Right lobe of liver (tissue), 6 donors: ENCODE data around the gene TRH. TPM values are rescaled to one million over a fixed set of nuclear protein-coding genes. Genes with fewer than 3 reads are reported as not detected.
A peak's percentile ranks its signal among the peaks of the same experiment; 100 is the strongest.

Experiments used
- ATAC-seq, 4 donors: fragments of 200-7000 bp; cut with Tn5 transposase; one replicate each; pipeline ENCODE4 v1.9.1; 2020; ENCODE audit warnings: mild to moderate bottlenecking in 4 of 4, moderate library complexity in 4 of 4
- DNase-seq, 3 donors: peaks; one replicate each; pipeline ENCODE4 v3.0.0-alpha.2; 2020
- H3K27ac ChIP-seq, 3 donors: fragments of 200-600 bp; one replicate each; pipeline ENCODE4 v1.8.0; 2022
- H3K27me3 ChIP-seq, 2 donors: fragments of 200-600 bp; one replicate each; pipeline ENCODE4 v1.8.0; 2022
- H3K36me3 ChIP-seq, 4 donors: fragments of 200-600 bp; sonication (generic) in 1 of 4; one replicate each; pipeline versions ENCODE4 v1.5.1 to v1.8.0; 2017 to 2022; ENCODE audit warnings: control low read depth in 1 of 4
- H3K4me1 ChIP-seq, 4 donors: fragments of 200-600 bp; sonication (generic) in 1 of 4; one replicate each; pipeline versions ENCODE4 v1.5.1 to v1.8.0; 2017 to 2022; ENCODE audit warnings: control low read depth in 1 of 4
- H3K4me3 ChIP-seq, 3 donors: fragments of 200-600 bp; one replicate each; pipeline ENCODE4 v1.8.0; 2022
- H3K9me3 ChIP-seq, 4 donors: fragments of 200-600 bp; sonication (generic) in 1 of 4; one replicate each; pipeline versions ENCODE4 v1.5.1 to v1.8.0; 2017 to 2022; ENCODE audit warnings: control low read depth in 1 of 4
- CTCF ChIP-seq, 4 donors: fragments of 200-600 bp in 3 of 4; fragments of 450-650 bp in 1 of 4; IDR thresholded peaks; one replicate each; pipeline versions ENCODE4 v1.5.1 to v1.8.0; 2016 to 2022; ENCODE audit warnings: antibody characterized with exemption in 4 of 4, mild to moderate bottlenecking in 2 of 4
- POLR2A ChIP-seq: fragments of 450-650 bp; IDR thresholded peaks from one replicate; pipeline ENCODE4 v1.6.1; 2017; ENCODE audit warnings: antibody characterized with exemption, mild to moderate bottlenecking
- WGBS: methylation state at CpG from one replicate; pipeline ENCODE4 v1.1.6; 2018; ENCODE audit warnings: low coverage, low lambda C conversion rate; ENCODE audit not compliant: insufficient coverage; ENCODE audit errors: missing lambda C conversion rate; 5-methylcytosine and 5-hydroxymethylcytosine counted together
- intact Hi-C, 2 donors: fragments of 100-400 bp; cut with DNase I; formaldehyde crosslinking; loops; one replicate each; pipeline versions ENCODE4 v1.11.2 to v1.14.1; 2022
- long read RNA-seq: library from polyadenylated mRNA; unstranded; transcript quantifications from one replicate; pipeline ENCODE4 v2.0.0, GENCODE V29; 2019
- total RNA-seq, 6 experiments: library from RNA; depleted of rRNA in 2 of 6; stranded (reverse); fragments of >200 nt in 2 of 6; fragmentation: NEBNext Ultra II Directional in 3 of 6; extraction: Animal tissue kit (Norgen Biotek cat#: 25700) in 3 of 6; gene quantifications; one replicate each; pipeline versions ENCODE4 v1.1.0 to v1.2.4, GENCODE V29; 2016 to 2023
- donor health status: DM: no; HTN: yes; CAD: no.
- donor health status: DM: no; HTN: no; CAD: no.
- donor health status: DM: no; HTN: no; CAD: no.
- donor health status: DM: no; HTN: yes; CAD: no.
- donor health status: DM: no; HTN: yes; CAD: no.

TRH gene
- total RNA-seq = not detected
- long read RNA-seq = 0 reads

DNA sequence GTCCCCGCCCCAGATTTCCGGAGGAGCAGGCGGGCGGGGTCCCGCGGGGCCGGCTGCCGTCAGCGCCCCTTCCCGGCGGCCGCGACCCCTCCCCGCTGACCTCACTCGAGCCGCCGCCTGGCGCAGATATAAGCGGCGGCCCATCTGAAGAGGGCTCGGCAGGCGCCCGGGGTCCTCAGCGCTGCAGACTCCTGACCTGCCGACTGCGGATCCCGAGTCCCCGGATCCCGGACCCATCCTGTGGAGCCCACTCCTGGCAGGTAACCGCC lies at the start of gene TRH:
TSS of gene TRH (plus strand) at position 157 of the 269 bp plus-strand sequence. CDS start 1,097 bp downstream, outside the sequence.
- peaks cover 0 to 14% (median 0%) of the 10 kb centered on the region in 4 donors for H3K4me1 ChIP-seq
- H3K9me3 ChIP-seq = no peaks in the 10 kb centered on the region
- DNase-seq (no peak), ATAC-seq (no peak)
- no peaks in the 10 kb centered on the region for H3K36me3 ChIP-seq
- WGBS = no CpG with 5 or more reads among the region's 30 CpGs
- no peak within 1 kb of the TSS for H3K4me3 ChIP-seq
- peaks cover 4 to 11% of the 10 kb centered on the region in 2 donors for H3K27me3 ChIP-seq
- intact Hi-C loops = no loop called here
- no peak within 1 kb of the TSS for H3K27ac ChIP-seq
- TF ChIP-seq CTCF (IDR thresholded peaks at IDR 0.05) (no peak), POLR2A (no peak)

- no peaks in the 10 kb centered on the region for H3K9me3 ChIP-seq
- no peak overlapping the region for H3K27ac ChIP-seq
- 0% methylated on average over 1 of the region's 5 CpGs for WGBS
- intact Hi-C loops = loop anchor here in 1 of 2 donors (10.0 kb wide), 1 partner anchor 292 kb away; no protein-coding TSS in a partner anchor
- no peak overlapping the region for H3K4me3 ChIP-seq
- no peaks in the 10 kb centered on the region for H3K27me3 ChIP-seq
- no peak for TF ChIP-seq POLR2A
- TF ChIP-seq CTCF (IDR thresholded peaks at IDR 0.05) = no peak
- no peaks in the 10 kb centered on the region for H3K36me3 ChIP-seq
- H3K4me1 ChIP-seq = no peaks in the 10 kb centered on the region
- DNase-seq (no peak), ATAC-seq (peak in 1 of 4 donors; percentile 6)
Observed at GRCh38 chr3:129927072-129927471, 47.4 kb upstream of the TRH start.

DNA sequence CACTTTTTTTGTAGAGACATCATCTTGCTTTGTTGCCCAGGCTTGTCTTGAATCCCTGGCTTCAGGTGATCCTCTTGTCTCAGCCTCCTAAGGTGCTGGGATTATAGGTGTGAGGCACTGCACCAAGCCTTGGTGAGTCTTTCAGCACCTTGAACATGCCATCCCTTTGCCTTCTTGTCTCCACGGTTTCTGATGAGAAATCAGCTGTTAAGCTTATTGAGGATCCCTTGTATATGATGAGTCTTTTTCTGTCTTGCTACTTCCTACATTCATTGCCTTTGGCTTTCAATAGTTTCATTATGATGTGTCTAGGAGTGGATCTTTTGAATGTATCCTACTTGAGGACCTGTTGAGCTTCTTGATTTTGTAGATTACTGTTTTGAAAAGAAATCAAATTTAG lies 45.1 kb upstream of the TRH start:
- TF ChIP-seq POLR2A (no peak), CTCF (IDR thresholded peaks at IDR 0.05) (no peak)
- H3K4me3 ChIP-seq = no peak overlapping the region
- WGBS = 63% methylated on average over 1 of the region's 1 CpG
- intact Hi-C loops = loop anchor here in 1 of 2 donors (10.0 kb wide), 1 partner anchor 295 kb away; no protein-coding TSS in a partner anchor
- ATAC-seq (no peak), DNase-seq (no peak)
- no peaks in the 10 kb centered on the region for H3K27me3 ChIP-seq
- H3K9me3 ChIP-seq = no peaks in the 10 kb centered on the region
- H3K27ac ChIP-seq = no peak overlapping the region
- H3K36me3 ChIP-seq = no peaks in the 10 kb centered on the region
- no peaks in the 10 kb centered on the region for H3K4me1 ChIP-seq

DNA sequence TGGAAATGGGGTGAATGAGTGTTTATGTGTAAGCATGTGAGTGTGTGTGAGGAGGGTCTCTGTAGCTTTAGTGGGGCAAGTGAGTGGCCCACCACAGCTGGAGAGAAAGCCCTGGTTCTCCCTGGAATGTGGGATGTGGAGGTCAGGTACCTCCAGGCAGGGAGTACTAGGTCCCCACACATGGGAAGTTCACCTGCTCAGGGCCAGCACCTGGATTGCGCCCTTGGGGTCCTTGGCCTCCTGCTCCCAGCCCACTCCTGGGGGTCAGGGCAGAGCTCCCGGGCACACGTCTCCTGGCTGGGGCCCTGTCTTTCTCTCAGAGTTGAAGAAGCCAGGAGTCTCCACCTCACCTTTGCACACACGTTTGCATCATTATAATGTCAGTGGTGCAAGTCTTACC lies 41.0 kb upstream of the TRH start:
- ATAC-seq = no peak
- intact Hi-C loops = no loop called here
- no peak for DNase-seq
- H3K36me3 ChIP-seq = no peaks in the 10 kb centered on the region
- H3K4me3 ChIP-seq = no peak overlapping the region
- H3K27me3 ChIP-seq = no peaks in the 10 kb centered on the region
- H3K9me3 ChIP-seq = no peaks in the 10 kb centered on the region
- WGBS = 25% methylated on average over 1 of the region's 4 CpGs
- no peak for TF ChIP-seq POLR2A
- no peak for TF ChIP-seq CTCF (IDR thresholded peaks at IDR 0.05)
- no peak overlapping the region for H3K27ac ChIP-seq
- H3K4me1 ChIP-seq = no peaks in the 10 kb centered on the region
